ENCODE results near the gene TRABD2A.

TRABD2A gene

DNA sequence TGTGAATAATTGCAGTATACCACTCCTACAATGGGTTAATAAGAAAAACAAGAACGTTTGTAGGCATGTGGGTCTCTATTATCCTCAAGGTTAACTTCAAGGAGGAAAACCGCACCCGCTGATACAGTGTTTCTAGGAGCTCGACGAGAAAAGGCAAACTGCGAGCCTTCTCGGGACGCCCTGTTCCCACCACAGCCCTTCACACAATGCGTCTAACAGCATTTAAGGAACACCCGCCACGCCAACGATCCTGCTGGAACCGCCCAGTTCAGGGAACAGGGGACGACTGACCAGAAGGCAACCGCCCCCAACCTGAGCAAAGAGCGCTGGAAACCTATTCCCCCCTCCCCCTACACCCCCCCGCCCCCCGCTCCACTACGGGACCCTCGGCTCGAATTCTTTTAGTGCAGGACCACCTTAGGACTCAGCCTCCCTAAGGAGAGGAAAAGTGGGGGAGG lies 23.9 kb upstream of the TRABD2A start:
- DNase-seq (ENCODE audit: low read depth, low spot score), result no peak

DNA sequence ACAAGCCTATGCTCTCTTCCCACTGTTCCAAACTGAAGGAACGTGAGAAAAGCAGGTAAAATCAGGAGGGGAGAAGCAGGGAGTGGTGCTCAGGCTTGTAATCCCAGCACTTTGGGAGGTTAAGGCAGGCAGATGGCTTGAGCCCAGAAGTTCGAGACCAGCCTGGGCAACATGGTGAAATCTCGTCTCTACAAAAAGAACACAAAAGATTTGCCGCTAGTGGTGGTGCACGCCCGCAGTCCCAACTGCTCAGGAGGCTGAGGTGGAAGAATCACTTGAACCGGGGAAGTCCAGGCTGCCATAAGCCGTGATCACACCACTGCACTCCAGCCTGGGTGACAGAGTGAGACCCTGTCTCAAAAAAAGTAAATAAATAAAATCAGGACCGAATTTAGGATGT lies 23.3 kb upstream of the TRABD2A start:
- DNase-seq (ENCODE audit: low read depth, low spot score), result no peak

DNA sequence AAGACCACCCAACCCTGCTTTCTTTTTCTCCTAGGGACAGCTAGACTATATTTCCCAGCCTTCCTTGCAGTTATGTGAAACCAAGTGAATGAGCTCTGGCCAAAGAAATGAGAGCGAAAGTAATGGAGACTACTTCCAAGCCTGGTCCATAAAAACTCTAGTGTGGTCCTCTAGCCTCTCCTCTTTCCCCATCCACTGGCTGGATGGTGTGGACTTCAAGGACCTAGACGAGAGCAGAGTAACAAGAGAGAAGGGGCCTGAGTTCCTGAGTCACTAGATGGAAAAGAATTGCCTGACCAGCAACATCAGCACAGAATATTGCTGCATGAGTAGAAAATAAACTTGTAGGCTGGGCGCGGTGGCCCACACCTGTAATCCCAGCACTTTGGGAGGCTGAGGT lies 21.6 kb upstream of the TRABD2A start:
- no peak for DNase-seq (ENCODE audit: low read depth, low spot score)

DNA sequence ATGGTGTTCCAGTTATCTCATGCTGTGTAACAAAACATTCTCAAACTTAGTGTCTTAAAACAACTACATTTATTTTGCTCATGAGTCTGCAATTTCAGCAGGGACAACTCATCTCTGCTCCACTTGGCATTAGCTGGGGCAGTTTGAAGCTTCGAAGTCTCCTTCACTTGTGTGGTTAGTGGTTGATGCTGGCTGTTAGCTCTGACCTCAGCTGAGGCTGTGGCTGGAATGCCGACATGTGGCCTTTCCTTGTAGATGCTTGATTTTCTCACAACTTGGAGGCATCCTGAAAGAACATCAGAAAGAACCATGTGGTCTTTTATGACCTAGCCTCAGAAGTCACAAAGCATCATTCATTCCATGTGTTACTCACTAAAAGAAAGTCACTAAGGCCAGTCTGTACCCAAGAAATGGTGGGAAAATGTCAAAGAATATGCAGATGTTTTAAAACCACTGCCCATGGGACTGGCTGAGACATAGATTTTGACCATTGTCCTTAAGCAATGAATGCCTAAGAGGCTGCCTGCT lies 20.8 kb upstream of the TRABD2A start:
- no peak for DNase-seq (ENCODE audit: low read depth, low spot score)

DNA sequence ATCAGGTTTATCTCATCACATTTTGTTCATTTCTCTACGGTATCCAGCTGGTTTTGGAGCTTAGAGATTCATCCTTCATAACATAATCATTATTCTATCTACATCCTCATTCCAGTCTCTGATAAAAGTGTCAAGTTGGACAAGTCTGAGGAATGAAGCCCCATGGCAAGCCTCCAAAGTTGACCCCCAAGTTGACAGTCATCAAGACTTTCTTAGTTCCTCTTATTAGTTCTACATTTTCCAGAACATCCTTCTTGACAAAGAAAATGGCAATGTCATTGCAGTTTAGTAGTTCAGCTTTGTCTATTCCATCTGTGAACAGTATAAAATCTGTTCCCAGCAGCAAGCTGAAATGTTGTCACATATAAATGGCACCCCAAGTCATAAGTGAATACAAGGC lies 20.1 kb upstream of the TRABD2A start:
- DNase-seq (ENCODE audit: low read depth, low spot score), result no peak

DNA sequence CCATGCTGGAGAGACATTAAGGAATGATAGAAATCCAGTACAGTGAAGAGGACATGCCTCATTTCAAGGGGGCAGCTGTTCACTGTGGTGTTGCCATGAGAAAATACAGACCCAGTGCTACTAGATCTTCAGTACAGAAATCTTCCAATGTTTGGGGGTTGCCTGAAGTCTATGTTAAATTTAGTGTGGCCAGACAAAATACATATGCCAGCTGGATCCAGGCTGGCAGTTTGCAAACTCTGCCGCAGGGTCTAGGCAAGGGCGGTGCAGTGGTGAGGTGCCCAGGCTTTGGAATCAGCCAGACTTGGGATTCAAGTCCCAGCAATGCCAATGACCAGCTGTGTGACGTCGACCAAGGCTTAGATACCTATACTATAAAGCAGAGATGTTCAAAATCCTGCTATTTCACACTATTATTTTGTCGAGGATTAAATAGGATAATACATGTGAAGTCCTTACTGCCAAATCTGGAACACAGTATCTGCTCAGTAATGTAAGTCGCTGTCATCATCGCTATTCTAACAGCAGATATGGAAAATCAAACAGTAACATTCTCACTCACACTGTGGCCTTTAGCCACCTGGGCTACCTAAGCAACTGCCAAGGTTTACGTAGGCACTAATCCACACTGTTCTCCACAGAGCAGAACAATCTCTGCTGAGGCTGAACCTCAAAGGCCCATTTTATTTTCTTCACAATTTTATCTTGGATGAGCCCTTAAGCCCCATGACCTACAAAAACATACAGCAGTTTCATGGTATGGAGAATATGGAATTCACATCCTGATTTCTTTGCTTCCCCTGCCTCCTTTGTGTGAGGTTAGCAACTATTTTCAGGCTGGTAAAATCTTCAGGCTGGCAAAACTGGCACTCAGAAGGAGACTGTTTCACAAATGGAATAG lies 18.7 kb upstream of the TRABD2A start:
- DNase-seq (ENCODE audit: low read depth, low spot score), result no peak

DNA sequence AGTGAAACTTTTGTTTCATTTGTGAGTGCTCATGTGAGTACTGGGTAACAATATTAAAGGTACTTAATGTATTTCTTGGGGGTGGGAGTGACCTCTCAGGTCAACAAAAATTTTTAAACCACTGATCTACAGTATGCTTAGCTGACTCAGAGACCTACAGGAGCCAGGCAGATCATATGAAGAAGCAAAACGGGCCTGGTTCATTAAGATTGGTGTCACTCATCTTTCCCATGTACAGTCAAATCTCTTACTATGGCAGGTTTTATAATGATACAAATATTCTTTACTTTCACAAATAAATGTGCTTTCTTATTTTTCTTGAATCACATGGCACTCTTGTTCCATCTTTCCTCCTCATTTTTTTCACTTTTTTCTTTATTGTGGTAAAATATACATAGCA lies 16.9 kb upstream of the TRABD2A start:
- no peak for DNase-seq (ENCODE audit: low read depth, low spot score)

DNA sequence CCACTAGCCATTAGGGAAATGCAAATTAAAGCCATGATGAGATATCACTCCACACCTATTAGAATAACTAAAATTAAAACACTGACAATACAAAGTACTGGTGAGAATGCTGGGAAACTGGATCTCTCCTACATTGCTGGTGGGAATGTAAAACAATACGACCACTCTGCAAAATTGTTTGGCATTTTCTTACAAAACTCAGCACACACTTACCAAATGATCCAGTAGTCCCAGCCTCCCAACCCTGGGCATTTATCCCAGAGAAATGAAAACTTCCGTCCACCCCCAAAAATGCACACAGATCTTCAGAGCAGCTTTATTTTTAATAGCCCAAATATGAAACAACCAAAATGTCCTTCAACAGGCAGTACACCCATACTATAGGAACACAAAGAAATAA lies 15.7 kb upstream of the TRABD2A start:
- no peak for DNase-seq (ENCODE audit: low read depth, low spot score)

DNA sequence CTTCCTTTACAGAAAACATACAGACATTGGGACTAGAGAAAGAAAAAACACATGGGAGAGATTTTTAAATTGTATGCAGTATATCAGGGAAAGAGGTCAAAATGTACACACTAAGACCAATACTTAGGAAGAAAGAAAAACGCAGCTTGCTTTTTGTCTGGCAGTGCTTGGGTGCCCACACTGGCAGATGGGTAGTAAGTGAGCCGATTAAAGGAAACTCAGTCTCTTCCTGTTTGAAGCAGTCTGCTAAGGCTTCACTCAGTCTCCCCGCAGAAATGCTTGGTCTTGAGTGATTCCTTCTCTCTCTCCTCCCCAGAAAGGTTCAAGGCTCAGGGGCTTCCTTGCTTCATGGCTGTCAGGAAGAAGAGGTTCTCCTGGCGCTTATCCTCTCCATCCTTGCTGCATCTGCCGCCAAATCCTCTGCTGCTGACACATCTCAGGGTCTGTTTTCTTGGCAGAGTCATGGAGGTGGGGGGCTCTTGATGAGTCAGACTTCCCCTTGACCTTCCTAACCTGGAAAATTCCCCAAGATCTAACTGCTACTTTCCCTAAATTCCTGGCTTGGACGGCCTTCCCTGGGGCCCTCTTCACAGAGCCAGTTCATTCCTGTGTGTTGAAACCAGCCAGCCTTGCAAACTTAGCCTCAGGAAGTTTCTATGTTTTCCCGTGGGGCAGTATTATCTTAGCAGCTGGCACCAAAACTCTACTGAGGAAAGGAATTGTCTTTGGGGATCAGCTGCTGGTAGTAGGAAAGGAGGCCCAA lies 14.1 kb upstream of the TRABD2A start:
- no peak for DNase-seq (ENCODE audit: low read depth, low spot score)

DNA sequence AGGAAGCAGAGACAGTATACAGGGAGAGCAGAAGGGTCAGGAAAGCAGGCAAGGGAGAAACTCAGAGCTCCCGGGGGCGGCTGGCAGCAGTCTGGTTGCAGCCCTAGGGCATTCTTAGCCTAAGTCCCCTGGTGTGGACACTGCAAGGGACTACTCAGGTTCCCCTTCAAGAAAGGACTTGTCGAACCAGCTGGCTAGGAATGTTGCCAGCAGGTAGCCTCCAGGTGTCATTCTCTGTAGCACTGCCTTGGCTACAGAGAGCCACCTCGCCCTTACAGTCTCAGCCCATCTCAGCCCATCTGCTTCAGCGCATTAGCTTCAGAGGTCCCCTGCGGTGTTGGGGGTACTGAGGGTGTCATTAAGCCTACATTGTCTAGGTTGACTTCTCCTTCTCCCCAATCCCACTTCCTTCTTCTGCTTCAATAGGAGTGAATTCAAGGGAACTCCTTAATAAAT lies 13.3 kb upstream of the TRABD2A start:
- no peak for DNase-seq (ENCODE audit: low read depth, low spot score)

DNA sequence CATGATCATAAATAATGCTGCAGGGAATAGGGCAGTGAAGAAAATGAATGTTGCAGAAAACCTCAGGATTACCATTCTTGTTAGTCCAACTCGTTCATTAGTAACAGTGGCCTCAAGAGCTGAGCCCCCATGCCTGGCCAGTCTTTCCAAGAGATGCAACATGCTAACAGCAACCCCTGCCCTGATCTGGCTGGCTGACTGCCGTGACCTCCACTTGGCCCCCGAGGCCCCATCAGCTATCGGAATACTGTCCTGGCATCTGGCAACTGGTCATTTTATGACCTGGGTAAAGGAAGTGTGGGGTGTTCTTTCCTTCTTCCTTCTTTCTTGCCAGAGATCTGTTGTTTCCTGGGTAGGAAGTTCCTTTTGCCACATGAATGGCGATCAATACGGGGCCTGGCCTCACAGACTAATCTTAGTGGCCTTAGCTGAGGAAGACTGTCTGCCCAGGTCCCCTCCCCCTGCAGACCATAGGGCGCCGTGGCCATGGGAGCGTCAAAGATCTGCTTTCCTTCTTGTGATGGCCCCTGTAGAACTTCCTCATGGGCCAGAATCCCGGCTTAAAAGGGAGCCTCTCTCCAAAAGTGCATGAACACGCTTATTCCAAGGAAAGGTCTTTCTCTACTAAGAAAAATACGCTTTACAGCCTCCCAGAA lies 10.6 kb upstream of the TRABD2A start:
- no peak for DNase-seq (ENCODE audit: low read depth, low spot score)

DNA sequence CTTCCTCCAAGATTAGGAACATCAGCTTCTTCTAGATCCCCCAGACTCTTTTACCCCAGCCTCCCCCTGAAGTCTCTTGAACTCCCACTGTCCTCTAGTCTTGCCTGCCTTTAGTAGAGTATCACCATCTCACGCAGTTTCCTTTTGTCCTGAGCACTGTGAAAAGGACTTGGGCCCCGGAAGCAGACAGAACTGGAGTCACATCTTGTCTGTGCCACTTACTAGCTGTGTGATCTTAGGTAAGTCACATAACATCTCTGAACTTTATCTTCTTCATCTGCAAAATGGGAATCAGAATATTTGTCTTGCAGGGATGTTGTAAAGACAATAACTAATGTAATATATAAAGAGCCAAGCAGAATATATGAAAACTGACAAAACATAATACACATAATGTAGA lies 8.4 kb upstream of the TRABD2A start:
- DNase-seq (ENCODE audit: low read depth, low spot score), result no peak

DNA sequence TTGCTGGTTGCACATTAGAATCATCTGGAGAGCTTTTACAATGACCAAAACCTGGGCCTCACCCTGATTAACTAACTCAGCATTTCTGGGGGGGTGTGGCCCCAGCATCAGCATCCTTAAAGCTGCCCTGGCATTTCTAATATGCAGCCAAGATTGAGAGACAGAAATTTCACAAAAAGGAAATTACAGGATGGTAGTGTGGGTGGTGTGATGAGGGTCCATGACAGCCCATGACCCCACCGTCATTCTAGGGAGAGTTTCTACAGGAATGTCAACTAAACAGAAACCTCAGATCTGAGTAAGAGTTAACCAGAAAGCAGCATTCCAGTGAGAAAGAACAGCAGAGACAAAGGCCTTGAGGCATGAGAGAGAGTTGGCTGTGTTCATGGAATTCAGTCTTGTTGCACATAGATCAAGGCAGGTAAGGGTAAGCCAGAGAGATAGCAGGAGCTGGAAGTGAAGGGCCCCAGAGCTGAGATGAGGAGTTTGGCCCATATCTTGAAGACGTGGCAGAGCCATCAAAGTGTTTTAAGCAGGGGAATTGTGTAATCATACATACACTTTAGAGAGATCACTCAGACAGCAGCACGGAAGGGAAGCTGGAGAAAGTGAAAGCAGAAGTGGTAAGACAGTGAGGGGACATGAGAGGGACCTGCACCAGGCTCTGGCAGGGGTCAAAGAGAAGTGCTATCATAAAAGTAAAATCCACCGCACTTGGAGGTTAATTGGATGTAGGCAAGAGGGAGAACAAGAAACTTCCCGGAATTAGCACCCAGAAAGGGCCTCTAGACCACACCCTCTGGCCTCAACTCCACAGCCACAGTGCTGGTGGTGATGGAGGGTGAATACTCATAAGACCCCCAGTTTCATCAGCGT lies 7.8 kb upstream of the TRABD2A start:
- DNase-seq (ENCODE audit: low read depth, low spot score), result no peak

DNA sequence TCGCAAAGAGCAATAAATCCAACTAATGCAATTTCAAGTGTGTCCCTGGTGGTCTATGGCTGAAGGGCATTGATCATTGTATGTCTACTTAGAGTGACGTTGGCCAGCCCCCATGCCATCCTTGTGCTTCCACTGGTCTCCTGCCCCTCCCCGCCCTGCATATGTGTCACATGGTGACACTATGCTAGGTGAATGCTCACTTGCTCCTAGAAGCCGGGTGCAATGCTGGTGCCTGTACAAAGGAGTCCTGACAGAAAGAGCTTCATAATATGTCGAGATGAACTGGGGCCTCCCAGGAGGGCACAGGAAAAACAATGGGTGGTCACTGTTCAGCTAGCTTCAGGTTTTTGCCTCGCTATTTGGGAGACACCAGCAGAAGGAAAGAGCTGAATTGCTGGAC lies 5.9 kb upstream of the TRABD2A start:
- DNase-seq (ENCODE audit: low read depth, low spot score), result no peak

DNA sequence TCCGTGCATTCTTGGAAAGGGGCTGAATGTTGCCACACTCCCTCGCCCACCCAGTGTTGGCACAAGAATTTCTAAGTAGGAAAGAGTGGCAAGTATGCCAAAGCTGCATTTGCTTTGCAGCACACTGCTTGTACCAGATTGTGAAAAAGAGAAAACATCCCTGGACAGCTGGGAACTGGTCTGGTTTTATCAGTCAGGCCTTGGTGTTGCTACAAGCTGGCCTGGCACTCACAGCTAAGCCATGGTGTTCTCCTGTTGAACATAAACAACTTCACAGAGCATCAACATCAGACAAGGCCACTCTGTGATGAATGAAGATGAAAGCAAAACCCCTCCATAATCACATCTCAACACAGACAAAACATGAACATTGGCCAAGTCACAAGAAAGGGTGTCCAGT lies 4.2 kb upstream of the TRABD2A start:
- no peak for DNase-seq (ENCODE audit: low read depth, low spot score)

DNA sequence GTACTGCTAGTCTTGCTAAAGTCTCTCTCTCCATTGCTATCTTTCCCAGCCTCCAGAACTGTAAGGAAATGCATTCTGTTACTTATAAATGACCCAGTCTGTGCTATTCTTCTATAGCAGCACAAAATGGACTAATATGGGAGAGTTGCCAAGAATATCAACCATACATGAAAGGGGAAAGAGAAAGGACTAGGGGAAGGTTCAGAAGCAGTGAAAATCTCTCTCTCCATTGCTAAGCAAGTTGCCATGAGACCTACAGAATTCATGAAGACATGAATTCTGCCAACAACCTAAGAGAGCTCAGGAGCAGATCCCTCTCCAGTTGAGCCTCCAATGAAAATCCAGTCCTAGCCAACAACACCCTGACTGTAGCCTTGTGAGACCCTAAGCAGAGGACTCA lies 3.6 kb upstream of the TRABD2A start:
- no peak for DNase-seq (ENCODE audit: low read depth, low spot score)

DNA sequence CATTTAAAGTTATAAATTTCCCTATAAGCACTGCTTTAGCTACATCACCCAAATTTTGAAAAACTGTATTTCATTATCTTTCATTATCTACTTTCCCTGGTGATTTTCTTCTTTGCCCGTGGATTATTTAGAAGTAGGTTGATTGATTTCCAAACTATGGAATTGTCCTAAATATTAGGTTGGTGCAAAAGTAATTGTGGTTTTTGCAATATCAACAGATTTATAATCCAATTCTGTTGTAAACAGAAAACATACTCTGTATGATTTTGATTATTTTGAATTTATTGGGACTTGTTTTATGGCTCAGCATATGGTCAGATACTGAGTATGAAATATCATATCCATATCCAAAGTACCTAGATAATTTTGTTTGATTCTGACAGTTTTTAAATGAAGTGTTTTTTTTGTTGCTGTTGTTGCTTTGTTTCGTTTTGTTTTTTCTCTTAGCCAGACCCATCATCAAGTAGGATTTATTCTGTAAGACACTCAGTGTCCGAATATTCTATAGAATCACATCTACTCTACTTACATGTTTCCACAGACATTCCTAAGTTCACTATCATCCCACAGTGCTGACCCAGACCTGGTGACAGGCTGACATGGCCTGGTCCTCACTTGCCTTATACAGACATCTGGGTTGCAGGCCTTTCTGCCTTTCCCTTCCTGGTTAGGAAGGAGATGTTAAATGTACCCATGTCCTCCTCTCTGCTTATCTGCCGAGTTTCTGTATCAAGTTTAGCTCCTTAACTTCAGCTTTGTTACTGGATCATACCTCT lies 2.1 kb upstream of the TRABD2A start:
- DNase-seq (ENCODE audit: low read depth, low spot score), result no peak

DNA sequence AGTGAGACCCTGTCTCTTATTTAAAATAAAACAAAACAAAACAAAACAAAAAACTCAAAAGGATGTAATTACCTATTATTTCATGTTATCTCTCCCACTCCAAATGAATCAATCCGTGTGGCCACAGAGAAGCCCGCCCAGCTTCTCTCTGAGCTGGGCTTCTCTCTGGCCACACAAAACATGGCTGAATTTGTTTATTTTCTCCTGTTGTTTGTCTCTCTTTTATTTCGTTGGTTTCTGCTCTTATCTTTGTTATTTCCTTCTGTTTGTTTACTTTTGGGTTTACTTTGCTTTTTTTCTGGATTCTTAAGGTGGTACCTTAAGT lies 1.5 kb upstream of the TRABD2A start:
- no peak for DNase-seq (ENCODE audit: low read depth, low spot score)

DNA sequence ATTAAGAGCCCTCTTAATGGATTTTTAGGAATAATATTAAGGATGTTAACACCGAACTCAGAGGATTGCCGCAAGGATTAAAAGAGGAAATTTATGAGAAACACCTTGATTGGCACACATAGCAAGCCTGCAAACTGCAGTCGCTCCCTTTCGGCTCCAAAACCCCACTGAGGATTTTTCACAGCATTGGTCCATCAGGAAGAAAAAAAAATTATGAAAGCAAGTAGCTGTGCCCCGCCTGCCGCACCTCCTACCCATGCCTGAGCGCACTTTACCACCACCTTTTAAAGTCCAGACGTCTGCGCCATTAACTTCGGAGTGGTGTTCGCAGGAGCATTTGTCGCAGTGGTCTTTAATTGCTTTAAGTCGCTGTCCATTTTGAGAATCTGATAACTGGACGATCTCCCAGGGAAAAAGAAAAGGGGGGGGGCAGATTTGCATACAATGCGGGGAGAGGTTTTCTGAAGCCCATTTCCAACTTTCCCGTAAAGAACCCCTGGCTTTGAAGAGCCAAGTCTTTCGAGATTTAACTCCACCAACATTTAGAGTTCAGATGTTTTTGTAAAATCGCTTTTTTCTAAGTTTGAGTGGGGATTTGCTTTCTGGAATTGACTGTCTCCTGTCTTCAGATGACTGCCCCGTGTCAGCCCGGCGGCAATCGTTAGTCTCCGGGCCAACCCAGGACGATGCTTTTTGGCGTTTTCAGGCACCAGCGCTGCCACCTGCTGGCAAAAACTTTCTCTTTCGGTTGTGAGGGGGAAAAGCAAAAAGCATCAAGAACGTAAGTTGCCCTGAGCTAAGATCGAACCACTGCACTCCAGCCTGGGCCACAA lies 913 bp upstream of the TRABD2A start:
- DNase-seq (ENCODE audit: low read depth, low spot score), result peak; percentile 75

DNA sequence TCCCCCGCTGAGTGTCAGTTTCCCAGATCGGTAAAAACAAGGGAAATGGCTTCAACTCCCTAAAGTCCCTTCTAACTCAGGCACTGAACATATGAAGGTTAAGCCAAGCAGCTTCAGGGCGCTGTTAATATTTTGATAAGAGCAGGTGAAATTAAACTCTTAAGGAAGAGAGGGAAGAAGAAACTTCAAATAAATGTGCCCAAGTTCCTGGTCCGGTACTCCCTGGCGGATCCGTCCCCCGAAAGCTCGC lies 564 bp downstream of the TRABD2A start:
- DNase-seq (ENCODE audit: low read depth, low spot score), result no peak
